H1 (cell line): ENCODE data around the gene ABHD14A. TPM values are rescaled to one million over a fixed set of nuclear protein-coding genes. Genes with fewer than 3 reads are reported as not detected.

Experiments used
- CTCF ChIA-PET: fragments of 300-600 bp; sonication (Branson Sonifier 250); formaldehyde crosslinking; loops from one replicate; lab custom pipeline; 2021; ENCODE audit not compliant: partially characterized antibody; lab: Charles Lee
- POLR2A ChIA-PET: fragments of 300-600 bp; sonication (Branson Sonifier 250); formaldehyde crosslinking; loops from one replicate; lab custom pipeline; 2021; ENCODE audit warnings: inconsistent platforms; ENCODE audit not compliant: partially characterized antibody; lab: Charles Lee
- DNase-seq, 2 experiments: peaks; one replicate each; pipeline versions ENCODE4 v3.0.0 to v3.0.0-alpha.2; 2010 to 2022; ENCODE audit warnings: low spot score in 2 of 2, low read depth in 1 of 2, mixed read lengths in 1 of 2
- FAIRE-seq: peaks from 2 replicates; lab custom pipeline; 2011; peaks lifted over from hg19 to GRCh38; lab: Jason Lieb, UNC
- H2AFZ ChIP-seq: 2 replicates; pipeline ENCODE4 v1.8.1; 2012; ENCODE audit warnings: low read length, inconsistent platforms
- H2AK5ac ChIP-seq: 2 replicates; pipeline ENCODE4 v1.6.1; 2013; ENCODE audit warnings: low read depth, low read length
- H2BK120ac ChIP-seq: replicated peaks from 2 replicates; pipeline ENCODE3; 2013; ENCODE audit warnings: low read depth, low read length, inconsistent platforms
- H2BK12ac ChIP-seq: 2 replicates; pipeline ENCODE4 v1.6.1; 2013; ENCODE audit warnings: low read depth, low read length
- H2BK15ac ChIP-seq: 2 replicates; pipeline ENCODE4 v1.6.1; 2013; ENCODE audit warnings: low read length
- H2BK20ac ChIP-seq: 2 replicates; pipeline ENCODE4 v1.6.1; 2013; ENCODE audit warnings: low read length
- H2BK5ac ChIP-seq: 2 replicates; pipeline ENCODE4 v1.6.1; 2013; ENCODE audit warnings: low read depth, low read length
- H3K14ac ChIP-seq: 2 replicates; pipeline ENCODE4 v1.6.1; 2013; ENCODE audit warnings: inconsistent platforms; ENCODE audit not compliant: insufficient read length
- H3K18ac ChIP-seq: 2 replicates; pipeline ENCODE4 v1.6.1; 2013; ENCODE audit warnings: low read length; ENCODE audit errors: extremely low read depth
- H3K23ac ChIP-seq: 2 replicates; pipeline ENCODE4 v1.6.1; 2013; ENCODE audit warnings: inconsistent platforms; ENCODE audit not compliant: insufficient read length
- H3K23me2 ChIP-seq: 2 replicates; pipeline ENCODE4 v1.6.1; 2013; ENCODE audit warnings: low read depth, low read length
- H3K27ac ChIP-seq: 2 replicates; pipeline ENCODE4 v1.6.1; 2011; ENCODE audit warnings: low read depth, low read length, inconsistent platforms
- H3K27me3 ChIP-seq, 4 experiments: replicated peaks in 1 of 4; 1 replicate in 1 of 4; 2 replicates in 3 of 4; pipeline versions ENCODE4 v1.6.1 to v1.8.1; 2011 to 2013; ENCODE audit warnings: low read length in 3 of 4, mild to moderate bottlenecking in 3 of 4, inconsistent platforms in 2 of 4, mixed read lengths in 2 of 4, moderate library complexity in 1 of 4; ENCODE audit not compliant: control insufficient read depth in 3 of 4, insufficient read depth in 3 of 4; ENCODE audit errors: extremely low read depth in 1 of 4
- H3K36me3 ChIP-seq, 4 experiments: 2 replicates each; pipeline versions ENCODE4 v1.6.1 to v1.8.1; 2011 to 2013; ENCODE audit warnings: mild to moderate bottlenecking in 4 of 4, low read length in 3 of 4, moderate library complexity in 2 of 4, control low read depth in 1 of 4, inconsistent platforms in 1 of 4; ENCODE audit not compliant: insufficient read depth in 4 of 4, control insufficient read depth in 2 of 4
- H3K4ac ChIP-seq: replicated peaks from 2 replicates; pipeline ENCODE3; 2013; ENCODE audit warnings: low read length, low read depth, mixed read lengths, inconsistent platforms; ENCODE audit not compliant: insufficient read length
- H3K4me1 ChIP-seq, 4 experiments: replicated peaks in 1 of 4; 1 replicate in 1 of 4; 2 replicates in 3 of 4; pipeline versions ENCODE4 v1.6.1 to v1.8.1; 2011 to 2013; ENCODE audit warnings: low read length in 3 of 4, inconsistent platforms in 2 of 4, mixed read lengths in 1 of 4; ENCODE audit not compliant: insufficient read depth in 4 of 4, control insufficient read depth in 3 of 4
- H3K4me2 ChIP-seq, 2 experiments: 2 replicates each; pipeline versions ENCODE4 v1.6.1 to v1.8.1; 2011 to 2013; ENCODE audit warnings: low read depth in 2 of 2, low read length in 2 of 2, control low read depth in 1 of 2, inconsistent platforms in 1 of 2, mild to moderate bottlenecking in 1 of 2; ENCODE audit not compliant: insufficient read depth in 1 of 2
- H3K4me3 ChIP-seq, 4 experiments: fragments of 200-600, 300-600 bp in 1 of 4; sonication (generic), shearing (Covaris generic), sonication (Bioruptor Twin) in 1 of 4; 2 replicates each; pipeline versions ENCODE4 v1.5.1 to v1.8.1; 2011 to 2016; ENCODE audit warnings: low read length in 4 of 4, low read depth in 3 of 4, control low read depth in 2 of 4, inconsistent platforms in 2 of 4, mild to moderate bottlenecking in 2 of 4, mixed read lengths in 1 of 4, moderate library complexity in 1 of 4; ENCODE audit not compliant: insufficient read depth in 2 of 4; ENCODE audit errors: extremely low read depth in 1 of 4
- H3K56ac ChIP-seq: replicated peaks from 2 replicates; pipeline ENCODE3; 2013; ENCODE audit warnings: low read depth, mild to moderate bottlenecking, mixed read lengths, low read length, inconsistent platforms; ENCODE audit not compliant: insufficient read length
- H3K79me1 ChIP-seq: 2 replicates; pipeline ENCODE4 v1.6.1; 2013; ENCODE audit warnings: low read depth, low read length, control low read depth
- H3K79me2 ChIP-seq, 2 experiments: 2 replicates each; pipeline versions ENCODE4 v1.6.1 to v1.8.1; 2012 to 2013; ENCODE audit warnings: low read length in 2 of 2, mild to moderate bottlenecking in 2 of 2, inconsistent platforms in 1 of 2; ENCODE audit not compliant: insufficient read depth in 2 of 2, control insufficient read depth in 1 of 2
- H3K9ac ChIP-seq, 4 experiments: replicated peaks in 1 of 4; 1 replicate in 1 of 4; 2 replicates in 3 of 4; pipeline versions ENCODE4 v1.6.1 to v1.8.1; 2011 to 2013; ENCODE audit warnings: low read depth in 3 of 4, low read length in 3 of 4, control low read depth in 2 of 4, mild to moderate bottlenecking in 2 of 4, moderate library complexity in 2 of 4, inconsistent platforms in 1 of 4; ENCODE audit errors: extremely low read depth in 1 of 4
- H3K9me3 ChIP-seq, 2 experiments: 2 replicates each; pipeline versions ENCODE4 v1.6.1 to v1.8.1; 2012 to 2013; ENCODE audit warnings: mild to moderate bottlenecking in 2 of 2, moderate library complexity in 2 of 2, control low read depth in 1 of 2, inconsistent platforms in 1 of 2, low read depth in 1 of 2, low read length in 1 of 2, mixed read lengths in 1 of 2; ENCODE audit not compliant: insufficient read depth in 2 of 2
- H4K20me1 ChIP-seq, 2 experiments: replicated peaks in 1 of 2; 2 replicates each; pipeline versions ENCODE3 to v1.8.1; 2011 to 2013; ENCODE audit warnings: inconsistent platforms in 2 of 2, low read length in 2 of 2, mild to moderate bottlenecking in 1 of 2; ENCODE audit not compliant: insufficient read depth in 2 of 2, control insufficient read depth in 1 of 2
- H4K5ac ChIP-seq: 2 replicates; pipeline ENCODE4 v1.6.1; 2013; ENCODE audit warnings: low read length, low read depth, mixed read lengths, inconsistent platforms; ENCODE audit not compliant: insufficient read length
- H4K8ac ChIP-seq: 2 replicates; pipeline ENCODE4 v1.8.0; 2013; ENCODE audit warnings: mild to moderate bottlenecking, moderate library complexity, low read length, inconsistent platforms; ENCODE audit not compliant: insufficient read depth; ENCODE audit errors: extremely low read depth
- H4K91ac ChIP-seq: replicated peaks from 2 replicates; pipeline ENCODE3; 2013; ENCODE audit warnings: low read length, mixed read lengths, inconsistent platforms; ENCODE audit not compliant: insufficient read length
- TAF1 ChIP-seq: IDR thresholded peaks from 2 replicates; pipeline ENCODE4 v1.6.1; 2011; ENCODE audit warnings: mild to moderate bottlenecking, low read depth, low read length
- YY1 ChIP-seq: IDR thresholded peaks from 2 replicates; pipeline ENCODE4 v1.6.1; 2011; ENCODE audit warnings: low read depth, mild to moderate bottlenecking, low read length
- WGBS, 2 experiments: shearing (Covaris generic) in 1 of 2; methylation state at CpG; one replicate each; pipeline versions ENCODE4 v1.1.6 to v1.1.7; 2013 to 2015; ENCODE audit warnings: low lambda C conversion rate in 2 of 2, mixed read lengths in 2 of 2, inconsistent platforms in 1 of 2, low coverage in 1 of 2, missing lambda C conversion rate in 1 of 2; ENCODE audit not compliant: insufficient replicate concordance in 2 of 2, insufficient coverage in 1 of 2, insufficient read length in 1 of 2; ENCODE audit errors: extremely low coverage in 1 of 2, missing lambda C conversion rate in 1 of 2; 5-methylcytosine and 5-hydroxymethylcytosine counted together
- polyA plus RNA-seq, 7 experiments: library from polyadenylated mRNA; depleted of rRNA in 3 of 7; stranded (reverse) in 5 of 7; unstranded in 2 of 7; fragments of >200 nt in 5 of 7; fragments of 200-250 nt in 2 of 7; gene quantifications; 1 replicate in 5 of 7; 2 replicates in 1 of 7; 4 replicates in 1 of 7; pipeline versions ENCODE4 v1.2.1 to v1.2.3, GENCODE V29; 2011 to 2013; ENCODE audit warnings: missing spikeins in 2 of 7, mixed read lengths in 2 of 7
- total RNA-seq: library from RNA; stranded (reverse); fragmentation: NEBNext Ultra II Directional; extraction: Animal tissue kit (Norgen Biotek cat#: 25700); gene quantifications from 2 replicates; pipeline ENCODE4 v1.2.1, GENCODE V29; 2021

ABHD14A gene
- total and polyA plus RNA-seq, 2 of the 8 experiments (the other 6 are each of a cell fraction or from before 2014, with no cell fraction given): 4.6 to 9.8 TPM

GRCh38 chr3:51966486-51966885, 8.4 kb upstream of the ABHD14A start:
- H2BK5ac ChIP-seq: peak overlapping the region; percentile 44; the same call in 1 of the 2 replicates
- DNase-seq (no peak), FAIRE-seq (no peak)
- no peak overlapping the region for H4K5ac ChIP-seq
- WGBS, 2 experiments: 86% methylated on average over 5 of the region's 5 CpGs; no CpG with 5 or more reads in 1 of the 2 experiments
- H2AK5ac ChIP-seq: peak overlapping the region; percentile 82; the same call in 1 of the 2 replicates
- no peaks in the 10 kb centered on the region for H3K79me1 ChIP-seq
- ChIA-PET CTCF (interaction anchor here (1.7 to 10.5 kb wide), 3 partner anchors 9 to 86 kb away, joined by 4 to 66 read pairs (median 12); partner anchors contain the start of gene ACY1), POLR2A (interaction anchor here (0.7 to 29.3 kb wide), 9 partner anchors 8 to 565 kb away, joined by 3 to 923 read pairs (median 8); partner anchors contain the start of genes ABHD14A, ABHD14B, ACY1 and GPR62)
- H3K23ac ChIP-seq: no peak overlapping the region
- H3K18ac ChIP-seq: peak overlapping the region; percentile 90
- H3K14ac ChIP-seq: no peak overlapping the region
- peak overlapping the region; percentile 46; the same call in 1 of the 2 replicates for H2BK15ac ChIP-seq
- no peak overlapping the region for H3K9ac ChIP-seq
- no peaks in the 10 kb centered on the region for H3K36me3 ChIP-seq
- H3K4me2 ChIP-seq: peak overlapping the region; percentile 77 to 85
- TF ChIP-seq YY1: 0 out of 2 replicates have a peak, but pooled peaks have one; percentile 12
- TF ChIP-seq TAF1: no peak
- no peak overlapping the region for H3K27ac ChIP-seq
- no peak overlapping the region; the same call in 1 of the 2 replicates for H4K8ac ChIP-seq
- H3K4ac ChIP-seq: no peak overlapping the region
- H2BK20ac ChIP-seq: 0 out of 2 replicates have a peak overlapping the region, but pooled peaks have one; percentile 61
- no peaks in the 10 kb centered on the region for H3K79me2 ChIP-seq
- H2AFZ ChIP-seq: no peak overlapping the region
- peaks cover 0 to 8% of the 10 kb centered on the region in 2 experiments for H4K20me1 ChIP-seq
- no peak overlapping the region for H2BK120ac ChIP-seq
- no peaks in the 10 kb centered on the region for H3K9me3 ChIP-seq
- H3K27me3 ChIP-seq: peaks cover 0 to 13% (median 2%) of the 10 kb centered on the region in 4 experiments; a peak in 5 of 7 replicates
- H3K23me2 ChIP-seq: peaks cover 9% of the 10 kb centered on the region; the same call in 1 of the 2 replicates
- no peak overlapping the region for H3K56ac ChIP-seq
- H2BK12ac ChIP-seq: peak overlapping the region; percentile 80; the same call in 1 of the 2 replicates
- H3K4me1 ChIP-seq: peaks cover 12 to 42% (median 33%) of the 10 kb centered on the region in 4 experiments
- peak overlapping the region; percentile 17 for H4K91ac ChIP-seq
- peak overlapping the region in 2 of 4 experiments; percentile 37 to 64; a peak in 4 of 8 replicates for H3K4me3 ChIP-seq
